Endothelial cell of umbilical vein (primary cell): ENCODE data around the gene AMPH. TPM values are rescaled to one million over a fixed set of nuclear protein-coding genes. Genes with fewer than 3 reads are reported as not detected.

Experiments used
- BruUV-seq: library from RNA; stranded (reverse); fragments of 400-500 nt; replicated peaks from 2 replicates; lab custom pipeline; 2021; lab: Mats Ljungman, UMichigan
- CTCF ChIA-PET: fragments of 300-600, 350-600 bp; sonication (Branson Sonifier 250); formaldehyde crosslinking; loops from one replicate; lab custom pipeline; 2021; ENCODE audit warnings: antibody characterized with exemption, inconsistent platforms; lab: Charles Lee
- POLR2A ChIA-PET: fragments of 300-600, 350-600 bp; sonication (Branson Sonifier 250); formaldehyde crosslinking; loops from one replicate; lab custom pipeline; 2021; ENCODE audit warnings: antibody characterized with exemption, inconsistent platforms; lab: Charles Lee
- DNase-seq: peaks from one replicate; pipeline ENCODE4 v3.0.0-alpha.2; 2011; ENCODE audit warnings: low read depth, low spot score
- FAIRE-seq: peaks from 2 replicates; lab custom pipeline; 2011; peaks lifted over from hg19 to GRCh38; lab: Jason Lieb, UNC
- H2AFZ ChIP-seq: 2 replicates; pipeline ENCODE4 v1.6.0; 2012; ENCODE audit warnings: low read depth, low read length, control low read depth, inconsistent platforms
- H3K27ac ChIP-seq: 2 replicates; pipeline ENCODE4 v1.5.1; 2011; ENCODE audit warnings: low read depth, mild to moderate bottlenecking, control low read depth, low read length, moderate library complexity; ENCODE audit not compliant: insufficient read depth
- H3K27me3 ChIP-seq, 2 experiments: 2 replicates each; pipeline versions ENCODE4 v1.6.0 to v1.6.1; 2011; ENCODE audit warnings: low read length in 2 of 2, mixed read lengths in 1 of 2; ENCODE audit not compliant: control insufficient read depth in 2 of 2, insufficient read depth in 2 of 2
- H3K36me3 ChIP-seq, 2 experiments: 2 replicates in 1 of 2; 3 replicates in 1 of 2; pipeline ENCODE4 v1.5.1; 2011; ENCODE audit warnings: low read length in 2 of 2, mild to moderate bottlenecking in 1 of 2, moderate library complexity in 1 of 2; ENCODE audit not compliant: control insufficient read depth in 2 of 2, insufficient read depth in 2 of 2; ENCODE audit errors: extremely low read depth in 1 of 2
- H3K4me1 ChIP-seq: 3 replicates; pipeline ENCODE4 v1.5.1; 2011; ENCODE audit warnings: mild to moderate bottlenecking, low read length; ENCODE audit not compliant: control insufficient read depth, insufficient read depth; ENCODE audit errors: extremely low read depth
- H3K4me2 ChIP-seq: 2 replicates; pipeline ENCODE4 v1.6.1; 2011; ENCODE audit warnings: low read length, control low read depth, mixed read lengths; ENCODE audit not compliant: insufficient read depth
- H3K4me3 ChIP-seq, 3 experiments: fragments of 200-600 bp in 1 of 3; sonication (generic), shearing (Covaris generic) in 1 of 3; replicated peaks in 1 of 3; 2 replicates each; pipeline ENCODE4 v1.5.1; 2011 to 2016; ENCODE audit warnings: control low read depth in 3 of 3, low read length in 3 of 3, mild to moderate bottlenecking in 2 of 3, inconsistent platforms in 1 of 3, low read depth in 1 of 3, moderate library complexity in 1 of 3; ENCODE audit not compliant: insufficient read depth in 1 of 3
- H3K79me2 ChIP-seq: 2 replicates; pipeline ENCODE4 v1.6.0; 2012; ENCODE audit warnings: low read length, inconsistent platforms; ENCODE audit not compliant: control insufficient read depth, insufficient read depth
- H3K9ac ChIP-seq: replicated peaks from 2 replicates; pipeline ENCODE3; 2011; ENCODE audit warnings: low read length, control low read depth; ENCODE audit not compliant: insufficient read depth; ENCODE audit errors: extremely low read depth
- H3K9me1 ChIP-seq: replicated peaks from 3 replicates; pipeline ENCODE4 v1.6.0; 2011; ENCODE audit warnings: mild to moderate bottlenecking, low read length; ENCODE audit not compliant: control insufficient read depth, insufficient read depth; ENCODE audit errors: extremely low read depth
- H3K9me3 ChIP-seq: replicated peaks from 2 replicates; pipeline ENCODE4 v1.5.1; 2012; ENCODE audit warnings: low read length, inconsistent platforms; ENCODE audit not compliant: control insufficient read depth, insufficient read depth
- H4K20me1 ChIP-seq: replicated peaks from 2 replicates; pipeline ENCODE3; 2011; ENCODE audit warnings: mild to moderate bottlenecking, low read length; ENCODE audit not compliant: control insufficient read depth, insufficient read depth; ENCODE audit errors: extremely low read depth
- EZH2 ChIP-seq: IDR thresholded peaks from 2 replicates; pipeline ENCODE4 v1.6.1; 2012; ENCODE audit warnings: borderline replicate concordance, low read depth, mild to moderate bottlenecking, moderate library complexity, low read length, inconsistent platforms; ENCODE audit not compliant: severe bottlenecking
- FOS ChIP-seq: IDR thresholded peaks from 2 replicates; pipeline ENCODE4 v1.6.1; 2011; ENCODE audit warnings: mild to moderate bottlenecking, low read length, moderate library complexity, borderline replicate concordance; ENCODE audit not compliant: insufficient read depth
- GATA2 ChIP-seq: IDR thresholded peaks from 2 replicates; pipeline ENCODE4 v1.7.0; 2011; ENCODE audit warnings: low read depth, mild to moderate bottlenecking, moderate library complexity, mixed read lengths, low read length; ENCODE audit not compliant: insufficient read length, insufficient read depth
- JUN ChIP-seq: IDR thresholded peaks from 2 replicates; pipeline ENCODE4 v1.6.1; 2011; ENCODE audit warnings: borderline replicate concordance, low read depth; ENCODE audit not compliant: insufficient read length, insufficient read depth
- MYC ChIP-seq: IDR thresholded peaks from one replicate; pipeline ENCODE4 v1.6.1; 2011; ENCODE audit warnings: mild to moderate bottlenecking, low read depth, low read length
- POLR2A ChIP-seq: IDR thresholded peaks from 2 replicates; pipeline ENCODE4 v1.6.1; 2012; ENCODE audit warnings: low read depth, mild to moderate bottlenecking, control low read depth, low read length
- POLR2AphosphoS5 ChIP-seq: IDR thresholded peaks from 2 replicates; pipeline ENCODE4 v1.6.1; 2012; ENCODE audit warnings: low read depth, mild to moderate bottlenecking, control low read depth, low read length, moderate library complexity; ENCODE audit not compliant: insufficient read depth
- dilution Hi-C: fragments of 300-500 bp; cut with MboI; formaldehyde crosslinking; loops from one replicate; pipeline ENCODE4 v1.15.0; 2019; ENCODE audit warnings: low sequenced_read_pairs; ENCODE audit not compliant: extremely low pct_ligation_motif_present
- intact Hi-C: fragments of 100-400 bp; cut with micrococcal nuclease; formaldehyde crosslinking; loops from one replicate; pipeline ENCODE4 v1.10.0; 2022
- polyA plus RNA-seq, 4 experiments: library from polyadenylated mRNA; depleted of rRNA in 3 of 4; stranded (reverse) in 3 of 4; unstranded in 1 of 4; fragments of >200 nt; gene quantifications; 2 replicates each; pipeline versions ENCODE4 v1.2.1 to v1.2.3, GENCODE V29; 2011 to 2012; ENCODE audit warnings: missing spikeins in 1 of 4
- total RNA-seq: library from RNA; stranded (reverse); gene quantifications from 2 replicates; pipeline ENCODE4 v1.2.3, GENCODE V29; 2021
- TF ChIP-seq, protein P1 (sequence below): IDR thresholded peaks from 2 replicates; pipeline ENCODE4 v1.6.1; 2011; ENCODE audit not compliant: insufficient read depth, insufficient read length
- TF ChIP-seq, protein P2 (sequence below), 2 donors: IDR thresholded peaks; 1 replicate in 1 of 2; 2 replicates in 1 of 2; pipeline ENCODE4 v1.5.1; 2011; ENCODE audit warnings: low read length in 2 of 2, mild to moderate bottlenecking in 2 of 2, moderate library complexity in 2 of 2, control low read depth in 1 of 2, inconsistent platforms in 1 of 2, low read depth in 1 of 2; ENCODE audit not compliant: insufficient read depth in 1 of 2; ENCODE audit errors: extremely low read depth in 1 of 2

Gene AMPH
- total and polyA plus RNA-seq, 2 donors (not counting 3 experiments of a cell fraction or from before 2014, with no cell fraction given) = 5.2 to 9.2 TPM

- H3K27me3 ChIP-seq = no peaks in the 10 kb centered on the region
- intact Hi-C loops = no loop called here
- BruUV-seq = no TSS peak
- ChIA-PET CTCF (no interaction called here), POLR2A (no interaction called here)
- H2AFZ ChIP-seq = no peak overlapping the region
- DNase-seq = no peak
- H3K27ac ChIP-seq = no peak overlapping the region
- H3K4me2 ChIP-seq = no peak overlapping the region
- H3K79me2 ChIP-seq = no peaks in the 10 kb centered on the region
- dilution Hi-C loops = no loop called here
- TF ChIP-seq JUN (no peak), POLR2A (no peak), FOS (no peak), MYC (no peak), GATA2 (no peak)
- TF ChIP-seq, protein P1, sequence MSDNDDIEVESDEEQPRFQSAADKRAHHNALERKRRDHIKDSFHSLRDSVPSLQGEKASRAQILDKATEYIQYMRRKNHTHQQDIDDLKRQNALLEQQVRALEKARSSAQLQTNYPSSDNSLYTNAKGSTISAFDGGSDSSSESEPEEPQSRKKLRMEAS = no peak
- TF ChIP-seq, protein P2, sequence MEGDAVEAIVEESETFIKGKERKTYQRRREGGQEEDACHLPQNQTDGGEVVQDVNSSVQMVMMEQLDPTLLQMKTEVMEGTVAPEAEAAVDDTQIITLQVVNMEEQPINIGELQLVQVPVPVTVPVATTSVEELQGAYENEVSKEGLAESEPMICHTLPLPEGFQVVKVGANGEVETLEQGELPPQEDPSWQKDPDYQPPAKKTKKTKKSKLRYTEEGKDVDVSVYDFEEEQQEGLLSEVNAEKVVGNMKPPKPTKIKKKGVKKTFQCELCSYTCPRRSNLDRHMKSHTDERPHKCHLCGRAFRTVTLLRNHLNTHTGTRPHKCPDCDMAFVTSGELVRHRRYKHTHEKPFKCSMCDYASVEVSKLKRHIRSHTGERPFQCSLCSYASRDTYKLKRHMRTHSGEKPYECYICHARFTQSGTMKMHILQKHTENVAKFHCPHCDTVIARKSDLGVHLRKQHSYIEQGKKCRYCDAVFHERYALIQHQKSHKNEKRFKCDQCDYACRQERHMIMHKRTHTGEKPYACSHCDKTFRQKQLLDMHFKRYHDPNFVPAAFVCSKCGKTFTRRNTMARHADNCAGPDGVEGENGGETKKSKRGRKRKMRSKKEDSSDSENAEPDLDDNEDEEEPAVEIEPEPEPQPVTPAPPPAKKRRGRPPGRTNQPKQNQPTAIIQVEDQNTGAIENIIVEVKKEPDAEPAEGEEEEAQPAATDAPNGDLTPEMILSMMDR (IDR thresholded peaks at IDR 0.05; ENCODE audit: extremely low read depth in 1 of 2, insufficient read depth in 1 of 2, low read depth in 1 of 2, low read length in 2 of 2) = no peak
- no peaks in the 10 kb centered on the region for H3K36me3 ChIP-seq
- no peaks in the 10 kb centered on the region for H3K4me1 ChIP-seq
- peaks cover 2% of the 10 kb centered on the region for H4K20me1 ChIP-seq
- FAIRE-seq = no peak
- H3K9ac ChIP-seq = no peak overlapping the region
- H3K4me3 ChIP-seq = no peak overlapping the region
- no peaks in the 10 kb centered on the region for H3K9me3 ChIP-seq
- no peaks in the 10 kb centered on the region for H3K9me1 ChIP-seq
These were observed 118.9 kb downstream of the AMPH start for GRCh38 chr7:38512291-38512690.

DNA sequence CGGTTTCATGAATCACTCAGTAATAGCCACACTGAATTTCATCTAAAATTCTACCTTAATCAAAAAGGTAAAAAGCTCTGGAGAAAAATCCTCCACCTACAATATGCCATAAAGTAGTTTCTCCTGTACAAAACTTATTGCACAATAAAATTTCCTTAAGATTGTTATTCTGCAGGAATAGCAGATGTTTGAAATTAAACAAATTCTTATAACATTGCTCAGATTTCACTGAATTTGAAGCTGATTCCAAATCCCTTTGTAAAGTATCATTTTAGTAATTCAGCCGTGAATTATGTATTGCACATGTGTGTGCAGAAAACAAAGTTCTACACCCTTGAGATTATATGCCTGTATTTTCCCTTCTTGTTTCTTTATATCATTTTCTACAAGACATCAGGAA is 123.8 kb downstream of the AMPH start:
- Histone ChIP-seq H3K4me2 (no peak overlapping the region), H3K27ac (no peak overlapping the region), H4K20me1 (no peaks in the 10 kb centered on the region), H3K9me1 (no peaks in the 10 kb centered on the region), H3K27me3 (no peaks in the 10 kb centered on the region), H3K36me3 (no peaks in the 10 kb centered on the region), H3K9ac (no peak overlapping the region), H3K79me2 (no peaks in the 10 kb centered on the region), H3K4me1 (no peaks in the 10 kb centered on the region), H3K9me3 (no peaks in the 10 kb centered on the region), H3K4me3 (no peak overlapping the region), H2AFZ (no peak overlapping the region)
- dilution Hi-C loops = no loop called here
- no peak for TF ChIP-seq MYC
- TF ChIP-seq, protein P1 = no peak
- TF ChIP-seq GATA2 = no peak
- no peak for TF ChIP-seq POLR2A
- TF ChIP-seq POLR2AphosphoS5 = no peak
- no peak for TF ChIP-seq EZH2
- TF ChIP-seq, protein P2 (IDR thresholded peaks at IDR 0.05; ENCODE audit: extremely low read depth in 1 of 2, insufficient read depth in 1 of 2, low read depth in 1 of 2, low read length in 2 of 2) = no peak
- TF ChIP-seq JUN = no peak
- no peak for TF ChIP-seq FOS
- BruUV-seq = no TSS peak
- FAIRE-seq (no peak), DNase-seq (no peak)
- intact Hi-C loops = no loop called here
- CTCF ChIA-PET = no interaction called here
- POLR2A ChIA-PET = no interaction called here
